ENCODE results near the gene OR52J3.

The OR52J3 gene

DNA sequence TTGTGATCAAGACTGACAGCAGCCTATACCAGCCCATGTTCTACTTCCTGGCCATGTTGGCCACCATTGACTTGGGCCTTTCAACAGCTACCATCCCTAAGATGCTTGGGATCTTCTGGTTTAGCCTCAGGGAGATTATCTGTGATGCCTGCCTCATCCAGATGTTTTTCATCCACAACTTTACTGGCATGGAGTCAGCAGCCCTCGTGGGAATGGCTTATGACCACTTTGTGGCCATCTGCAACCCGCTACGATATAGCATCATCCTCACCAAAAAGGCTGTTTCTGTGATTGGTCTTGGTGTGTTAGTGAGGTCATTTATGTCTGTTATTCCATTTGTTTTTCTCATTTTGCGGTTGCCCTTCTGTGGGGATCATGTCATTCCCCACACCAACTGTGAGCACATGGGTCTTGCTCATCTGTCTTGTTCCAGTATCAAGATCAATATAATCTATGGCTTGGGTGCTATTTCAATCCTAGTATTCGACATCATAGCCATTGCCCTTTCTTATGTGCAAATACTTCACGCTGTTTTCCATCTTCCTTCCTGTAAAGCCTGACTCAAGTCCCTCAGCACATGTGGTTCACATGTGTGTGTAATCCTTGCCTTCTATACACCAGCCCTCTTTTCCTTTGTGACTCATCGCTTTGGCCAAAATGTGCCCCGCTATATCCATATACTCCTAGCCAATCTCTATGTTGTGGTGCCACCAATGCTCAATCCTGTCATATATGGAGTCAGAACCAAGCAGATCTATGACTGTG is 46.7 kb downstream of the OR52J3 start:
- DNase-seq (ENCODE audit: low read depth in 1 of 2, low spot score in 1 of 2), result no peak

GRCh38 chr11:5096011-5096410 is 49.7 kb downstream of the OR52J3 start:
- no peak for DNase-seq (ENCODE audit: low read depth in 1 of 2, low spot score in 1 of 2)
